ENCODE data around the gene SMIM43.

SMIM43 gene

DNA sequence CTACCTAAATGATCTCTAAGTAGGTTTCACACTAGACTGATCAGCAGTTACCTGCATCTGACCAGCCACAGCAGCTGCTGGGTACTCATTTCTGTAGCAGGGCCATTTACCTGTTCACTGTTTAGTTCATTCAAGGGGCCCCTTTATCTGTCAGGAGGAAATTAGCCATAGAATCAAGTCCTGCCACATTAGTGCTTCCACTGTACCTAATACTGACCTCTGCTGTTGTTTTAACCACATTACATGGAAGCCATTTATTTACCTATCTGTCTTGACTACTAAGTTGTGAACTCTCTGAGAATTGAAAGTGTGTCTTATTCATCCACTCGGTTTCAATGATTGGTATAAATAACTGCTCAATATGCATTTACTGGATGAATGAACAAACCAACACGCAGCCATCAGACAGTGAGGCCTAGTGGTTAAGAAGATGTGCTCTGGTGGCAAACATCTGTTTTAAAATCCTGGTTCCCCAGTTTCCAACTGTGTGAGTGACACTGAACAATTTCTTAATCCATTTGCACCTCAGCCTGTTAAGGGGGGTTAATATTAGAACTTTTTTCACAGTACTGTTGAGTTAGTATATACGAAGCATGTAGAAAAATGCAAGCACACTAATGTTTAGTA lies 38.2 kb downstream of the SMIM43 start:
- TF ChIP-seq, protein P1, sequence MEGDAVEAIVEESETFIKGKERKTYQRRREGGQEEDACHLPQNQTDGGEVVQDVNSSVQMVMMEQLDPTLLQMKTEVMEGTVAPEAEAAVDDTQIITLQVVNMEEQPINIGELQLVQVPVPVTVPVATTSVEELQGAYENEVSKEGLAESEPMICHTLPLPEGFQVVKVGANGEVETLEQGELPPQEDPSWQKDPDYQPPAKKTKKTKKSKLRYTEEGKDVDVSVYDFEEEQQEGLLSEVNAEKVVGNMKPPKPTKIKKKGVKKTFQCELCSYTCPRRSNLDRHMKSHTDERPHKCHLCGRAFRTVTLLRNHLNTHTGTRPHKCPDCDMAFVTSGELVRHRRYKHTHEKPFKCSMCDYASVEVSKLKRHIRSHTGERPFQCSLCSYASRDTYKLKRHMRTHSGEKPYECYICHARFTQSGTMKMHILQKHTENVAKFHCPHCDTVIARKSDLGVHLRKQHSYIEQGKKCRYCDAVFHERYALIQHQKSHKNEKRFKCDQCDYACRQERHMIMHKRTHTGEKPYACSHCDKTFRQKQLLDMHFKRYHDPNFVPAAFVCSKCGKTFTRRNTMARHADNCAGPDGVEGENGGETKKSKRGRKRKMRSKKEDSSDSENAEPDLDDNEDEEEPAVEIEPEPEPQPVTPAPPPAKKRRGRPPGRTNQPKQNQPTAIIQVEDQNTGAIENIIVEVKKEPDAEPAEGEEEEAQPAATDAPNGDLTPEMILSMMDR (conservative IDR thresholded peaks at IDR 0.05; ENCODE audit: low read depth, low read length) = peak; percentile 71
- no peak for DNase-seq (ENCODE audit: low read depth)
- no peak overlapping the region for H3K4me3 ChIP-seq (ENCODE audit: low read length)

DNA sequence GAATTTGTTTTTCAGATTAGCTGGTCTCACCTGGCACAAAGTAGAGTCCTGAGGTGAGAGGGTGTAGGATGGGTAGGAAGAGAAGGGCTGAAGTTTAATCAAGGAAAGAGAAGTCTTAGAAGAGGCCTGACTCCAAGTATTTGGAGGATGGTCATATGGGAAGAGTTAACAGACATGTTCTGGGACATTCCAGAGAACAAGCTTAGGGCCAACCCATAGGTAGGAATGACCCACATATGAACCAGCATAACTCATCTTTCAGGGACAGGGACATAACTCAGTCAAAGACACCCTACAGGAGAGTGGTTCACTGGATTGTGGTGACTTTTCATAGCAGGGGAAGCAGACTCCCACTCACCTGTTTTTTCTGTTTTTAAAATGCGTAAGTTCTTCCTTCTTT lies 40.3 kb downstream of the SMIM43 start:
- no peak overlapping the region for H3K4me3 ChIP-seq (ENCODE audit: low read length)
- DNase-seq (ENCODE audit: low read depth) = no peak
- TF ChIP-seq, protein P1 (conservative IDR thresholded peaks at IDR 0.05; ENCODE audit: low read depth, low read length) = no peak

DNA sequence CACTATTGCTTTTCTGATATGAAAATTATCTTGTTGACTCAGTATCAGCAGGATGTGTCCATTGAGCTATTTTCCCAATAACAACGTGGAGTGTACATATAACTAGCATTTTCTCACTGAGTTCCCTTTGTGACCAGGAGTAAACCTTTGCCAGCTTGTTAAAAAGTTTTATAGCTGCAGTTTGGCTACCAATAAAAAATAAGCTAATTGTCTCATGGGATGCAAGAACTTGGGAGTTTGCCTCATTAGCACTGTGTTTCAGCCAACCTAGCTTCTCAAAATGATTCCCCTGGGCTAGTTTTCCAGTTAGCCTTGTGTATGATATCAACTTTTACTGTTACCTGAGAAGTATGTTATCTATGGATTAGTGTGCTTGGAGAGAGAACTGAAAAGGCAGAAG lies 43.3 kb downstream of the SMIM43 start:
- no peak overlapping the region for H3K4me3 ChIP-seq (ENCODE audit: low read length)
- TF ChIP-seq, protein P1 (conservative IDR thresholded peaks at IDR 0.05; ENCODE audit: low read depth, low read length) = no peak
- DNase-seq (ENCODE audit: low read depth) = no peak

DNA sequence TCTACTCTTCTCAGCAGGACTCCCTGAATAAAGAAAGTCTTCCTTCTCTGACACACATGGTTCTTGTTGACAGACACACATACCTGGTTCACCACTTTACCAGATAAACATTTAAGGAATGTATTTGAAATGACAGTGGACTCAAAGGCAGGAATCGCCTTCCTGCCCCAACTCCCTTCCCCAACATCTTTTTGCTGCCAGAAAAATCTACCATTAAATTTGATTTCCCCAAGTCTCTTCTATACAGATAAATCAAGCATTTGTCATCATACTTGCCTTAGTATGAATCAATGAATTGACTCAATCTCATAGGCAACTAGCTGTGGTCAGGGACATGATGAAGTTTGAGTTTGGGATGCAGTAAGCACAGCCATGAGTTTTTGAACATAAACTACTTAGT lies 44.9 kb downstream of the SMIM43 start:
- no peak overlapping the region for H3K4me3 ChIP-seq (ENCODE audit: low read length)
- TF ChIP-seq, protein P1 (conservative IDR thresholded peaks at IDR 0.05; ENCODE audit: low read depth, low read length) = no peak
- DNase-seq (ENCODE audit: low read depth) = no peak

DNA sequence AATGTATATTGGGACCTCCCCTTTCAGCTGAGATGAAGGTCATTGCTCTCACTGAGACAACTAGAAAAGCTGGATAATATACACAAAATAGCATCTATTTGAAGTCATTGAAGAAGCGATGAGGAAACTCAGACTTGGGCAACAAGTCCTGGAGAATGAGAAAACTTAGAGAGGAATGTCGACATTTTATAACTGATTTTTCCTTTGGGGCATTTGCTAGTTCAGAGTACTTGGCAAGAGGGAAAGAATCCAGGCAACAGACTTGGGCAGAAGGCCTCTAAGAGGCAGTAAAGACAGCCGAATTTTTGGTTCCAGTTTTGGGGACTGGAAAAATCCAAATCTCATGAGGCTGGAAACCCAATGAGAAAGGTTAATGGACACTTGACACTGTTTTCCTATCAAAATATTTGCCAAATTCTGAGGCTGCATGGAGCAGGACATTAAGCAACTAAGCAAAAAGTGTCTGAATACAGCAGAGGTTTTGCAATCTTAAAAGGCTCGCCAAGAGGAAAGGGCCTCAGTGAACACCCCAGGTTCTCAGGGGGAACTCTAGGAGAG lies 47.2 kb downstream of the SMIM43 start:
- no peak overlapping the region for H3K4me3 ChIP-seq (ENCODE audit: low read length)
- TF ChIP-seq, protein P1 (conservative IDR thresholded peaks at IDR 0.05; ENCODE audit: low read depth, low read length) = no peak
- no peak for DNase-seq (ENCODE audit: low read depth)

DNA sequence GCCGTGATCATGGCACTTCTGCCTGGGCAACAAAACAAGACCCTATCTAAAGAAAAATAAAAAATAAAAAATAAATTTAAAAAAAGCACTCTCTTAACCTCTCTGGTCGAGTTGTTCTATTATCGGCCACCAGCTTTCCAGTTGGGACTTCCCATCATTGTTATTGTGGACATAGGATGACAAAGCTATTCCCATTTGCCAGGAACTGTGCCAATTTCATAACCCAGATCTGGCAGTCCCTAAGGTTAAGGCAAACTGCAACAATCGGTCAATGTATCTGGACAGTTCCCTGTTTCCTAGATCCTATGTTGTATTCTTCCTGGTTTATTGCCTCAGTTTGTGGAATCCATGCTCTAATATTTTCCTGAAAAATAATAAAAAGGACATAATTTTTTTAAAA lies 50.4 kb downstream of the SMIM43 start:
- TF ChIP-seq, protein P1 (conservative IDR thresholded peaks at IDR 0.05; ENCODE audit: low read depth, low read length) = no peak
- no peak overlapping the region for H3K4me3 ChIP-seq (ENCODE audit: low read length)
- no peak for DNase-seq (ENCODE audit: low read depth)

DNA sequence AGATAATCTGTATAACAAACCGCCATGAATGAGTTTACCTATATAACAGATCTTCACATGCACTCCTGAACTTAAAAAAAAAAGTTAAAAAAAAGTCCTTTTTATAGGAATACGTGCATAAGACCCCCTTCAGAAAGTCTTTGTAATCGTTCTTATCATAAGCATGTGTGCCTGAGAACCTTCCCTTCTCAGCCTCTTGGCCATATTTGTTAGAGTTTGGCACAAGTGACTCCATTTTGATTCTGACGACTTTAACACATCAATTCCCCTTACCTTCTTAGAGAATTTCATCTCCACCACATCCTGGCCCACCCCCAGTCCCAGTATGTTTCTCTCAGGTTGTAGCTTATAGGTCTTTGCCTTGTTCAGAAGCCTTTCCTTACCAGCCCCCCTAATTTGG lies 52.2 kb downstream of the SMIM43 start:
- TF ChIP-seq, protein P1 (conservative IDR thresholded peaks at IDR 0.05; ENCODE audit: low read depth, low read length) = no peak
- H3K4me3 ChIP-seq (ENCODE audit: low read length) = no peak overlapping the region
- DNase-seq (ENCODE audit: low read depth) = no peak

Data from retinal pigment epithelial cell (primary cell).